ENCODE results near the gene MRPL58. TPM values are rescaled to one million over a fixed set of nuclear protein-coding genes. Genes with fewer than 3 reads are reported as not detected.
A peak's percentile ranks its signal among the peaks of the same experiment; 100 is the strongest.
"Not testable (repeated sequence)": the region's sequence is repeated elsewhere in the genome, so short reads cannot be mapped to it uniquely, and the experiment has no call there.

The MRPL58 gene
- total RNA-seq, 4 donors from 2014 or later: 97.9 to 141 (median 107) TPM

GRCh38 chr17:74968361-74968780 lies 44.1 kb upstream of the MRPL58 start:
- Histone ChIP-seq H3K4me1 (peaks cover 0 to 7% of the 10 kb centered on the region in 2 donors), H3K36me3 (no peaks in the 10 kb centered on the region), H3K4me3 (no peak overlapping the region), H3K27ac (no peak overlapping the region), H3K9me3 (no peaks in the 10 kb centered on the region), H3K27me3 (peaks cover 9 to 22% (median 20%) of the 10 kb centered on the region in 3 donors)
- no peak for DNase-seq
- in situ Hi-C loops (cut with MboI; ENCODE audit: low sequenced_read_pairs in 4 of 4) (loop anchor here in 1 of 4 donors (25.0 kb wide), 1 partner anchor 219 kb away; the partner anchor contains the start of gene SUMO2), intact Hi-C loops (cut with DNase I; ENCODE audit: low total_unique reads) (no loop called here)
- no peak for ATAC-seq
- TF ChIP-seq CTCF (IDR thresholded peaks at IDR 0.05 in 4 of 5, conservative IDR thresholded peaks at IDR 0.05 in 1 of 5) (no peak), POLR2A (IDR thresholded peaks at IDR 0.05) (no peak)

- H3K36me3 ChIP-seq; ATAC-seq; H3K9me3 ChIP-seq; intact Hi-C loops (cut with DNase I; ENCODE audit: low total_unique reads); H3K27ac ChIP-seq; H3K4me3 ChIP-seq; DNase-seq; H3K4me1 ChIP-seq: not testable (repeated sequence)
- in situ Hi-C loops (cut with MboI; ENCODE audit: low sequenced_read_pairs in 4 of 4): loop anchor here in 1 of 4 donors (25.0 kb wide), 1 partner anchor 218 kb away; the partner anchor contains the start of gene SUMO2
- peaks cover 11 to 26% (median 20%) of the 10 kb centered on the region in 3 donors for H3K27me3 ChIP-seq
Measured at GRCh38 chr17:74969501-74969900, 43.0 kb upstream of the MRPL58 start.

GRCh38 chr17:74970395-74970794 lies 42.1 kb upstream of the MRPL58 start:
- ATAC-seq: no peak
- H3K4me1 ChIP-seq: peaks cover 0 to 7% of the 10 kb centered on the region in 2 donors
- H3K9me3 ChIP-seq: no peaks in the 10 kb centered on the region
- peaks cover 11 to 28% (median 20%) of the 10 kb centered on the region in 3 donors for H3K27me3 ChIP-seq
- in situ Hi-C loops (cut with MboI; ENCODE audit: low sequenced_read_pairs in 4 of 4) (loop anchor here in 1 of 4 donors (25.0 kb wide), 1 partner anchor 217 kb away; the partner anchor contains the start of gene SUMO2), intact Hi-C loops (cut with DNase I; ENCODE audit: low total_unique reads) (no loop called here)
- no peak for TF ChIP-seq POLR2A (IDR thresholded peaks at IDR 0.05)
- TF ChIP-seq CTCF (IDR thresholded peaks at IDR 0.05 in 4 of 5, conservative IDR thresholded peaks at IDR 0.05 in 1 of 5): no peak
- H3K36me3 ChIP-seq: no peaks in the 10 kb centered on the region
- H3K27ac ChIP-seq: peak overlapping the region in 2 of 4 donors; percentile 58
- H3K4me3 ChIP-seq: peak overlapping the region in 2 of 4 donors; percentile 60 to 61
- DNase-seq: no peak

DNA sequence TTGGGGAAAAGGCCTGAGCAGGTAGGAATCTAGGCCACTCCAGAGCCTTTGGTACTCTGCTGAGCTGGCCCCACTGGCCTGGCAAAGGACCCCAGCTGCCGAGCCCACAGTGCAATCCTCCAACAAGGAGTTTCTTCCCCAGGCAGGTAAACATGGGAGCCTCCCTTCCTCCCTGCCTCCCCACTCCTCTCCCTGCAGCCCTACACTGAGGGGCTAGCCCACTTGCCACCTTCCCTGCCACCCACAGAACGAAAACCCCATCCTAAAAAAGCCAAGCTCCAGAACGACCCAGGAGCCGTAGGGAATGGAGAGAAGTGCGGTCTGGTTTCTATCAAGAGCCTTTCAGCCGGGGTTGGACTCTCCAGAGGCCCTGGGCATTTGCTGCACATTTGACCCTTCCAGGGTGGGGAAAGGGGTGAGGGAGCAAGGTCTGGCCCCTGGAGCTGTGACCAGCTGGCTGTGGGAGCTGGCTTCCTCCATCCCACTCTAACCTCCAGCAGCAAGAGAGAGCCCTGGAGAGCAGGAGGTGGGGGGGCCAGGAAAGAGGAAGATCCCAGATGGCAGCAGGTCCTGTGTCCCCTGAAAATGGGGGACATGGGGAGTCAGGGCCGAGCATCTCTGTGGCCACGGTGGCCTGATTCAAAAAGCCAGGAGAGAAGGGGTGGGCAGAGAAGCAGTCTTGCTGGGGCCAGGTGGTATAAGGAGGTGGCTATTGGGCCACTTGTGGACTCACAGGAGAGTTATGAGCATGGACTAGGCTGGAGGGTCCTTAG lies 41.2 kb upstream of the MRPL58 start:
- Histone ChIP-seq H3K4me3 (peak overlapping the region; percentile 54 to 63 (median 60)), H3K27me3 (peaks cover 11 to 28% (median 20%) of the 10 kb centered on the region in 3 donors), H3K9me3 (no peaks in the 10 kb centered on the region), H3K27ac (peak overlapping the region in 3 of 4 donors; percentile 58 to 62 (median 58)), H3K4me1 (peaks cover 0 to 7% of the 10 kb centered on the region in 2 donors), H3K36me3 (no peaks in the 10 kb centered on the region)
- DNase-seq (no peak), ATAC-seq (no peak)
- in situ Hi-C loops (cut with MboI; ENCODE audit: low sequenced_read_pairs in 4 of 4): loop anchor here in 1 of 4 donors (25.0 kb wide), 1 partner anchor 216 kb away; the partner anchor contains the start of gene SUMO2
- TF ChIP-seq CTCF (IDR thresholded peaks at IDR 0.05 in 4 of 5, conservative IDR thresholded peaks at IDR 0.05 in 1 of 5): no peak
- intact Hi-C loops (cut with DNase I; ENCODE audit: low total_unique reads): no loop called here

- H3K36me3 ChIP-seq: no peaks in the 10 kb centered on the region
- H3K4me3 ChIP-seq: peak overlapping the region; percentile 54 to 63 (median 60)
- H3K4me1 ChIP-seq: peaks cover 0 to 7% of the 10 kb centered on the region in 2 donors
- TF ChIP-seq CTCF (IDR thresholded peaks at IDR 0.05 in 4 of 5, conservative IDR thresholded peaks at IDR 0.05 in 1 of 5) (no peak), POLR2A (IDR thresholded peaks at IDR 0.05) (no peak)
- in situ Hi-C loops (cut with MboI; ENCODE audit: low sequenced_read_pairs in 4 of 4) (loop anchor here in 1 of 4 donors (25.0 kb wide), 1 partner anchor 216 kb away; the partner anchor contains the start of gene SUMO2), intact Hi-C loops (cut with DNase I; ENCODE audit: low total_unique reads) (no loop called here)
- peaks cover 11 to 28% (median 20%) of the 10 kb centered on the region in 3 donors for H3K27me3 ChIP-seq
- ATAC-seq (no peak), DNase-seq (no peak)
- no peaks in the 10 kb centered on the region for H3K9me3 ChIP-seq
- peak overlapping the region in 3 of 4 donors; percentile 58 to 62 (median 58) for H3K27ac ChIP-seq
Measured at GRCh38 chr17:74971842-74972106, 40.7 kb upstream of the MRPL58 start.

Data from gastrocnemius medialis (tissue), 4 donors.